AG04449 (cell line): ENCODE data around the gene AXIN1.

Source experiments
- CTCF ChIA-PET: fragments of 350-600 bp; formaldehyde crosslinking; extraction: SDS; loops from one replicate; lab custom pipeline; 2021; ENCODE audit warnings: antibody characterized with exemption; lab: Yijun Ruan, JAX
- POLR2A ChIA-PET: fragments of 400-600, 350-600 bp; formaldehyde crosslinking; extraction: SDS; loops from one replicate; lab custom pipeline; 2020; ENCODE audit warnings: antibody characterized with exemption, inconsistent platforms; lab: Yijun Ruan, JAX
- DNase-seq: peaks from one replicate; pipeline ENCODE4 v3.0.0-alpha.2; 2010; ENCODE audit warnings: low read depth, low spot score
- H3K4me3 ChIP-seq: 2 replicates; pipeline ENCODE4 v1.5.1; 2011; ENCODE audit warnings: low read depth, mild to moderate bottlenecking, control low read depth, low read length
- CTCF ChIP-seq: IDR thresholded peaks from one replicate; pipeline ENCODE4 v1.5.1; 2011; ENCODE audit warnings: mild to moderate bottlenecking, moderate library complexity, low read length, control low read depth, inconsistent platforms; ENCODE audit not compliant: insufficient read depth; ENCODE audit errors: missing control alignments

AXIN1 gene

GRCh38 chr16:296276-296675 is 56.2 kb downstream of the AXIN1 start:
- H3K4me3 ChIP-seq: no peak overlapping the region

DNA sequence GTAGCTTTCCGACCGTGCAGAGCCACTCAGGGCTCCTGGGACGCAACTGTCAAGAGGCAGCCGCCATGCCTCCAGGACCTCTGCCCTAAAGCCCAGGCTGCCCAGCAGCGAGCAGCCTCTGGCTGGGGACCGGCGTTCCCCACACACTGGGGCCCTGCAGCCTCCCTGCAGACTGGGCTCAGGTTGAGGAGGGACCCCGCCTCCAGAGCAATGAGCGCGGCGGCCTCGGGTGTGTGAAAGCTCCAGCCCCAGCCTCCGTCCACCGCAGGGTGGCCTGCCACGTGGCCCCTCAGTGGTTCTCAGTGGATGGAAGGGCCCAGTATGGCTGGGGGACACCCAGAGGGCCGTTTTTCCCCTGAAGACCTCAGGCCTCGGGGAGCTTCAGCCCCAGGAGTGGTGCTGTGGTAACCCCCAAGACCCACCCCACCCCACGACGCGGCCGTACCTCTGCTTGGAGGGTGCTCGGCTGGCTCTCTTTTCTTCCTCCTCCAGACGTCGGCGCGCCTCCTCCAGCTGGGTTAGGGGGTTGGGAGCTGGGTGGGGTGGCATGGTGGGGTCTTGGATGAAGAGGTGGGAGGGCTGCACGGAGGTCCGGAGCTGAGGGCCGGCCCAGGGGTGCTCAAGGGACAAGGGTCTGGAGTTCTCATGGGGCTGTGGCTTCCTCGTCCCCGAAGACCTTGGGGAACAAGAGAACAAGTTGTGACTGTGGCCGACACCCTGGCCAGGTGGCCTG is 59.3 kb downstream of the AXIN1 start:
- no peak overlapping the region for H3K4me3 ChIP-seq
- ChIA-PET POLR2A (no interaction called here), CTCF (no interaction called here)
- DNase-seq: no peak
- no peak for TF ChIP-seq CTCF

More at GRCh38 chr16:296276-296675, 56.2 kb downstream of the AXIN1 start:
- POLR2A ChIA-PET: no interaction called here
- no peak for TF ChIP-seq CTCF
- CTCF ChIA-PET: no interaction called here
- DNase-seq: no peak

GRCh38 chr16:291539-291938 is 61.0 kb downstream of the AXIN1 start:
- no peak overlapping the region for H3K4me3 ChIP-seq
- no peak for TF ChIP-seq CTCF
- ChIA-PET POLR2A (no interaction called here), CTCF (no interaction called here)
- no peak for DNase-seq

DNA sequence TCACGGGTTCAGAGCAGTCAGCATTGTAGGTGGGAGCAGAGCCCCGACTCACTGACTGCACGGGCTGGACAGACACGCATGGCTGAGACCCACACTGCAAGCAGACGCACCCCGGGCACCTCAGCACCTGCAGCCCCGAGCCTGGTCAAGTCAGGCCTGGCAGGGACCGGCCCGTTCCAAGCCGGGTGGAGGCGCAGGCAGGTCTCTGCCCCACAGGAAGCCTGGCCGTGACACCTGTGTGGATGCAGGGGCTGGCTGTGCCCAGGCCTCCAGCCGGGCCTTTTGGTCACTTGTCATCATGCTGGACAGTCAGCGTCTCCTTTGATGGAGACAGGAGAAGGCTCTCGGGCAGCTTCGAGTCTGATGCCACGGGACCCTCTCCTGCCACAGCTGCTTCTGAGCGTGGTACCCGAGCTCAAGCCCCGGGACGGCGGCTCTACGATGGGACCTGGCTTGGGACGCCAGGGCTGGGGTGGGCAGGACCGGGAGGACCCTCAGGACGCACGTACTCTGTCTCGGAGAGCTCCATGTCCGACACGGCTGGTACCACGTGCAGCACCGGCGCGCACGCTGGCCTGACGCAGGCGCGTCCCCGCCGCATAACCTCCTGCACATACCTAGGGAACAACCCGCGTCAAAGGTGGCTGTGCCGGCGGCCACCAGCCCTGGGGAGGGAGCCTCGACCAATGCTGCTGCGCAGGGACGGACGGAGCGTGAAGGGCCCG is 61.7 kb downstream of the AXIN1 start:
- DNase-seq: no peak
- ChIA-PET CTCF (no interaction called here), POLR2A (no interaction called here)
- no peak overlapping the region for H3K4me3 ChIP-seq
- no peak for TF ChIP-seq CTCF

DNA sequence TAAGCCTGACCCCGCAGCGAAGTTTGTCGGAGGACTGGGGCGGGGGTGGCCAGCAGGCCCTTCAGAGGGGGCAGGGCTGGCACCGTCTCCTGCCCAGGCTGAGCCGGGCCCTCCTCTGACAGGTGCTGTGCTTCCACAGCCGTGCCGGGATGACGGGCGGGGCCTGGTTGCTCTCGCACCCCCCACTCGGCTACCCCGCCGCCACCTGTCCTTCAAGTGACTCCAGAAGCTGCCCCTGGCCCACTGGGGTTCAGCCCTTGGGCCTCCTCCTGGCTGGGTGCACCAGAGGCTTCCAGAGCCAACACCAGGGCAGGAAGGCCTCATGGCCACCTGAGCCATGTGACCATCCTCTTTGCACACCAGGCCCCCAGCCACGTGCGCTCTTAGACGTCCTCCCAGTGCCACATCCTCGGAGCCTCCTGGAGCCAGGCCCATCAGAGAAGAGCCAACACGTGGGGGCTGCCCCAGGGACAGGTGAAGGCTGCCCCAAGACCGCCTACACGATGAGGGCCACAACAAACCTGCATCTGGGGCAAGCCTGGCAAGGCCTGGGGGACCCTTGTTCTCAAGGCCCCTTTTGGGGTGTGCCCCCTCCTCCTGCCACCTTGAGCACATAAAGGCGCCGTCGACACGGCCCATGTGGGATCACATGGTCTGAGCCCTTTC is 62.4 kb downstream of the AXIN1 start:
- no peak for DNase-seq
- no peak overlapping the region for H3K4me3 ChIP-seq
- ChIA-PET POLR2A (no interaction called here), CTCF (no interaction called here)
- TF ChIP-seq CTCF: no peak

DNA sequence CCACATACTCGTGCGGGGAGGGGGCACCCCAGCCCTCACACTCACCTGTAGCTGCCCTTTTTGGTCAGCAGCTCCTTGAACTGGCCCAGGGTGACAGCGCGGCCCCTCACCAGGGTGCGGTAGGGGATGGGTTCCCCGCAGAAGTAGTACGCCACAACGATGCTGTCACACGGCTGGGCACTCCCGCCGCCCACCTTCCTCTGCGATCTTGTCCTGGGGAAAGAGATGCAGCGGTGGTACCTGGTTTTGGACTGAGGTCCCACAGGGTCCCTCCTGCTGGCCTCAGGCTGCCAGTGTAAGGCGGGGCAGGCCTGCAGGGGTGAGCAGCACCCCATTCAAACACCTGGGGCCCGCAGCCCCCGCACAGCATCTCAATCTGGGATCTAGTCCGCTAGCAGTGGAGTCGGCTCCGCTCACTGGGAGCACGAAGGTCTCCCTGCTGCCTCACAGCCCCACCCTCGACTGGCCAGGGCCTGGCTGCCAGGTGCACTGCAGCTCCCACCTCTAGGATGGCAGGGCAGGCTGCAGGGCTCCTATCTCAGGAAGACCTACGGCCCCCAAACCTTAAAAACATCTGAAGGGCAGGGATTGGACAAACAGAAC is 63.0 kb downstream of the AXIN1 start:
- no peak for TF ChIP-seq CTCF
- no peak for DNase-seq
- ChIA-PET POLR2A (no interaction called here), CTCF (no interaction called here)
- no peak overlapping the region for H3K4me3 ChIP-seq
